BJ (cell line): ENCODE results near the gene RAB12. TPM values are rescaled to one million over a fixed set of nuclear protein-coding genes. Genes with fewer than 3 reads are reported as not detected.

ENCODE experiments used
- CTCF ChIA-PET: fragments of 350-600 bp; formaldehyde crosslinking; extraction: SDS; loops from one replicate; lab custom pipeline; 2021; ENCODE audit warnings: antibody characterized with exemption, inconsistent platforms; lab: Yijun Ruan, JAX
- POLR2A ChIA-PET: fragments of 300-600 bp; sonication (Branson Sonifier 250); formaldehyde crosslinking; extraction: SDS; loops from one replicate; lab custom pipeline; 2021; ENCODE audit warnings: antibody characterized with exemption; lab: Charles Lee
- DNase-seq: peaks from one replicate; pipeline ENCODE4 v3.0.0-alpha.2; 2011; ENCODE audit warnings: low read depth
- H3K27me3 ChIP-seq: 2 replicates; pipeline ENCODE4 v1.6.0; 2011; ENCODE audit warnings: low read length; ENCODE audit not compliant: control insufficient read depth, insufficient read depth
- H3K36me3 ChIP-seq: 2 replicates; pipeline ENCODE4 v1.5.1; 2011; ENCODE audit warnings: low read length; ENCODE audit not compliant: control insufficient read depth, insufficient read depth
- H3K4me3 ChIP-seq: 2 replicates; pipeline ENCODE4 v1.5.1; 2011; ENCODE audit warnings: low read depth, mild to moderate bottlenecking, control low read depth, low read length
- CTCF ChIP-seq: IDR thresholded peaks from 2 replicates; pipeline ENCODE4 v1.5.1; 2011; ENCODE audit warnings: low read depth, mild to moderate bottlenecking, control low read depth, inconsistent platforms, low read length, moderate library complexity; ENCODE audit not compliant: insufficient read depth
- polyA plus RNA-seq: library from polyadenylated mRNA; depleted of rRNA; stranded (reverse); fragments of >200 nt; gene quantifications from 2 replicates; pipeline ENCODE4 v1.2.3, GENCODE V29; 2011

RAB12 gene
- polyA plus RNA-seq, 1 experiment, result 8.8 TPM

- no peak for DNase-seq
- no peaks in the 10 kb centered on the region for H3K27me3 ChIP-seq
- peaks cover 16% of the 10 kb centered on the region for H3K36me3 ChIP-seq
- TF ChIP-seq CTCF, result no peak
- ChIA-PET POLR2A (no interaction called here), CTCF (no interaction called here)
- no peak overlapping the region for H3K4me3 ChIP-seq
Observed at GRCh38 chr18:8631265-8631664, 22.0 kb downstream of the RAB12 start.

- ChIA-PET CTCF (no interaction called here), POLR2A (no interaction called here)
- no peak for DNase-seq
- TF ChIP-seq CTCF, result no peak
- H3K36me3 ChIP-seq, result peaks cover 18% of the 10 kb centered on the region
- no peak overlapping the region for H3K4me3 ChIP-seq
- no peaks in the 10 kb centered on the region for H3K27me3 ChIP-seq
Observed at GRCh38 chr18:8632386-8632785, 23.1 kb downstream of the RAB12 start.

GRCh38 chr18:8634508-8634907, 25.3 kb downstream of the RAB12 start:
- ChIA-PET POLR2A (interaction anchor here (0.6 kb wide), 1 partner anchor 189 kb away, joined by 4 read pairs; no protein-coding TSS in a partner anchor), CTCF (interaction anchor here (1.0 kb wide), 1 partner anchor 10 kb away, joined by 4 read pairs; no protein-coding TSS in a partner anchor)
- Histone ChIP-seq H3K27me3 (no peaks in the 10 kb centered on the region), H3K4me3 (no peak overlapping the region), H3K36me3 (peaks cover 19% of the 10 kb centered on the region)
- no peak for DNase-seq
- TF ChIP-seq CTCF, result no peak

- H3K27me3 ChIP-seq, result no peaks in the 10 kb centered on the region
- no peak for DNase-seq
- CTCF ChIA-PET, result interaction anchor here (1.1 kb wide), 1 partner anchor 705 kb away, joined by 5 read pairs; no protein-coding TSS in a partner anchor
Observed at GRCh38 chr18:8635087-8635486, 25.9 kb downstream of the RAB12 start.

GRCh38 chr18:8639762-8640161, 30.5 kb downstream of the RAB12 start:
- Histone ChIP-seq H3K36me3 (peaks cover 16% of the 10 kb centered on the region), H3K4me3 (no peak overlapping the region), H3K27me3 (no peaks in the 10 kb centered on the region)
- DNase-seq, result no peak
- CTCF ChIA-PET, result interaction anchor here (1.5 to 7.0 kb wide), 2 partner anchors 13 to 343 kb away, joined by 3 to 49 read pairs; no protein-coding TSS in a partner anchor
- TF ChIP-seq CTCF, result no peak
- POLR2A ChIA-PET, result no interaction called here

More at GRCh38 chr18:8635087-8635486, 25.9 kb downstream of the RAB12 start:
- H3K36me3 ChIP-seq, result peaks cover 20% of the 10 kb centered on the region
- no peak overlapping the region for H3K4me3 ChIP-seq
- TF ChIP-seq CTCF, result no peak
- POLR2A ChIA-PET, result no interaction called here
